Neural progenitor cell (in vitro differentiated cells): Measurements from ENCODE around the gene HES4.

Source experiments
- EZH2 ChIP-seq: fragments of 200-600 bp; sonication (generic); IDR thresholded peaks from 2 replicates; pipeline ENCODE4 v1.6.1; 2017; ENCODE audit warnings: antibody characterized with exemption, mild to moderate bottlenecking, moderate library complexity
- TF ChIP-seq, protein P1 (sequence below): fragments of 200-600 bp; sonication (generic); IDR thresholded peaks from 2 replicates; pipeline ENCODE4 v1.5.1; 2017; ENCODE audit warnings: antibody characterized with exemption, mild to moderate bottlenecking

DNA sequence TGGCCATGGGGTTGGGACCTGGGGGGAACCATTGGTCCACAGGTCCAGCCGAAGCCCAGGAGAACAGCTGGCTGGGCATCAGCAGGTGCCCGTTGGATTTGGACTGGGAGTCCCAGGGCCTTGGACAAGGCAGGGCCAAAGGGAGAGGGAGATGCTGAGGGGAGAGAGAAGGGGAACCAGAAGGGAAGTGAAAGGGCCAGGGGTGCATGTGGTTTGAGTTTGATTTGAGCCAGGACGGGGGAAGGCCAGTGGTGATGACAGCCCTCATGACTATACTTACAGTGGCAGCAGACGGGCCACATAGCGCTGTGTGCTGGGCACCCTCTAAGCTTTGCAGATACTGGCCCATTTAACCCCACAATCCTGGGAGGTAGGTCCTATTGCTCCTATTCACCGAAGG lies 38.8 kb upstream of the HES4 start:
- TF ChIP-seq, protein P1, sequence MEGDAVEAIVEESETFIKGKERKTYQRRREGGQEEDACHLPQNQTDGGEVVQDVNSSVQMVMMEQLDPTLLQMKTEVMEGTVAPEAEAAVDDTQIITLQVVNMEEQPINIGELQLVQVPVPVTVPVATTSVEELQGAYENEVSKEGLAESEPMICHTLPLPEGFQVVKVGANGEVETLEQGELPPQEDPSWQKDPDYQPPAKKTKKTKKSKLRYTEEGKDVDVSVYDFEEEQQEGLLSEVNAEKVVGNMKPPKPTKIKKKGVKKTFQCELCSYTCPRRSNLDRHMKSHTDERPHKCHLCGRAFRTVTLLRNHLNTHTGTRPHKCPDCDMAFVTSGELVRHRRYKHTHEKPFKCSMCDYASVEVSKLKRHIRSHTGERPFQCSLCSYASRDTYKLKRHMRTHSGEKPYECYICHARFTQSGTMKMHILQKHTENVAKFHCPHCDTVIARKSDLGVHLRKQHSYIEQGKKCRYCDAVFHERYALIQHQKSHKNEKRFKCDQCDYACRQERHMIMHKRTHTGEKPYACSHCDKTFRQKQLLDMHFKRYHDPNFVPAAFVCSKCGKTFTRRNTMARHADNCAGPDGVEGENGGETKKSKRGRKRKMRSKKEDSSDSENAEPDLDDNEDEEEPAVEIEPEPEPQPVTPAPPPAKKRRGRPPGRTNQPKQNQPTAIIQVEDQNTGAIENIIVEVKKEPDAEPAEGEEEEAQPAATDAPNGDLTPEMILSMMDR: no peak
- TF ChIP-seq EZH2: no peak
